Activated T-cell treated with anti-CD3 and anti-CD28 coated beads for 1 hour (primary cell): ENCODE results near the gene TMEM38B.

Experiments
- DNase-seq: peaks from one replicate; pipeline ENCODE4 v3.0.0-alpha.2; 2020; ENCODE audit warnings: low read depth

The TMEM38B gene, protein sequence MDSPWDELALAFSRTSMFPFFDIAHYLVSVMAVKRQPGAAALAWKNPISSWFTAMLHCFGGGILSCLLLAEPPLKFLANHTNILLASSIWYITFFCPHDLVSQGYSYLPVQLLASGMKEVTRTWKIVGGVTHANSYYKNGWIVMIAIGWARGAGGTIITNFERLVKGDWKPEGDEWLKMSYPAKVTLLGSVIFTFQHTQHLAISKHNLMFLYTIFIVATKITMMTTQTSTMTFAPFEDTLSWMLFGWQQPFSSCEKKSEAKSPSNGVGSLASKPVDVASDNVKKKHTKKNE

DNA sequence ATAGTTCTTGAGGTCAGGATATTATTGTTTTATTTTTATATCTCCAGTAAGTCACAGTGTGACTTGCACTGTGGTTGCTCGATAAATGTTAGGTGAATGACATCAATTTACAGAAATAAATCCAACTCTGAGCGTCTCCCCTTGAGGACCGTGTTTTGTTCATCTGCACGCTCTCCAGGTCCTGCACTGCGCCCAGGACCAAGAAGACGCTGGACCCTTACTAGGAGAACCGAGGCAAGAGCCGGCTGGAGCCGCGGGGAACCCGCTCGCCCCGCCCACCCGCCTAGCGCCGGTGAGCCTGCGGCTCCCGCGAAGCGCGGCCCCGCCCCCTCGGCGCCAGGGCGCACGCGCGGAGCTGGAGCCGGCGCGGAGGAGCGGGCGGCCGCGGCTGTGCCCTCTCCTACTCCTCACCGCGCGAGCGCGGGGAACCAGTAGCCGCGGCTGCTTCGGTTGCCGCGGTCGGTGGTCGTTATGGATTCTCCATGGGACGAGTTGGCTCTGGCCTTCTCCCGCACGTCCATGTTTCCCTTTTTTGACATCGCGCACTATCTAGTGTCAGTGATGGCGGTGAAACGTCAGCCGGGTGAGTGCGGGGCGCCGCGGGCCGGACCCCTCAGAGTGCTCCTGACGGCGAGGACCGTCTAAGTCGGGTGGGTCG, at the start of gene TMEM38B:
TMEM38B (plus strand) TSS at position 352 of the 658 bp plus-strand sequence; CDS start at position 472, 120 bp downstream.
- peak; percentile 68 for DNase-seq

DNA sequence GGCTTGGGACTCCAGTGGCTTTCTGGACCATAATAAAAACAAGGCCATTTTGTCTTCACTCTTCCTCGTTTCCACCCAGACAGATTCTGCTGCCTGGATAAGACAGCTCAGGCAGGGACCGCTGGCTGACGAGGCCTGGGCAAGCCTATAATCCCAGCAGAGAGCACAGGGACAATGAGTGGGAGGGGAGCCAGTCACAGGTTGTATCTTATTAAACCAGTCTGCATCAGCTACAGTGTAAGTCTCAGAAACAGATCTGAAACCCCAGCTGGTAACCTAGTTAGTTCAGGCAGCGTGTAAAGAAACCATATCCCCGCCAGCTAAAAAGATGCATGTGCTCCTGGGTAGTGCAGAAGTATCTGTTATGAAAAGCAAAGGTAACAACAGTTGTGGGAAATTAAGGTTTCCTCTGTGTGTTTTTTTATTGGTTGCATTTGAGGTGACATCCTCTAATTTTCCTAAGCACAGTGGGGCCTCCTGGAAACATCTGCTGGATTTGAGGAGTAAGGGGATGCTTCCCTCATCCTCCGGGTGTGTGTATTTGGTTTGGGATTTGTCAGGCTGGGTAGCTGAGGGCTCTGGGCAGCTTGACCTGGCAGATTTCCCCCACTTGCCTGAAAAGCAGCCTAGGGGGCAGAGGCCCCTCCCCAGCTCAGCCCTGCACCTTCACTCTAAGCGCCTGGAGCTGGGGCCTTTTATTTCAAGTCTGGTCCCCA, 47.3 kb upstream of the TMEM38B start:
- no peak for DNase-seq

DNA sequence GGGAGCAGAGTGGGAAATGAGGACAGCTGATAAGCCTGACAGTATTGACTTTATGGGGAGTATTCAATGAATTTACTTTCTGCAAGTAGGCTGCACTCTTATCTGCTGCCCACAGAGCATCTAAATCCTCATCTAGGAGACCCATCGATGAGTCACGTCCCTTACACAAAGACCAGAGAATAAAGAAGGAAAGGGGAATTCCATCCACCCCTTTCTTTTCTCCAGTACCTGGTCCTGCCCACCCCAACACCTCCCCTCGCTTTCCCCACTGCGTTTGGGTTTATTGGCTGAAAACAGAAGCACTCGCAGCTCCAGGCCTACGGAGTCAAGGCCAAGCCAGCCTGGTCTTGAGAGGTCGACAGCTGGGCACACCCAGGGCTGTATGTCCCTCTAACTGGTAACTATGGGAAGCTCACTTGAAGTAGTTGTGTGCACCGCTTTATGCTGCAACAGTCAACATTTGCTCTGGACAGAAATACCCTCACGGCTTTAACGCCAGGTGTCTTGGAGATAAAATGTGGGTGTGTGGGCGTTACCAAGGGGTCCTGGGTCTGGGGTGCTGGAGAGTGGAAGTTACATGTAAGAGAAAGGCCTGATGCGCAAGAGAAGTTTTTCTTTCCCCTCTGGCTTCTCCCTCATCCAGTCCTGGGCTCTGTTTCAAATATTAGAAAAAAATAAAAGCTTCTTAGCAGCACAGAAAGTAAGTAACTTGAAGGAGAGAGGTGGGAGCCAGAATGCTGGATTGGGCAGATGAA, 46.6 kb upstream of the TMEM38B start:
- no peak for DNase-seq

DNA sequence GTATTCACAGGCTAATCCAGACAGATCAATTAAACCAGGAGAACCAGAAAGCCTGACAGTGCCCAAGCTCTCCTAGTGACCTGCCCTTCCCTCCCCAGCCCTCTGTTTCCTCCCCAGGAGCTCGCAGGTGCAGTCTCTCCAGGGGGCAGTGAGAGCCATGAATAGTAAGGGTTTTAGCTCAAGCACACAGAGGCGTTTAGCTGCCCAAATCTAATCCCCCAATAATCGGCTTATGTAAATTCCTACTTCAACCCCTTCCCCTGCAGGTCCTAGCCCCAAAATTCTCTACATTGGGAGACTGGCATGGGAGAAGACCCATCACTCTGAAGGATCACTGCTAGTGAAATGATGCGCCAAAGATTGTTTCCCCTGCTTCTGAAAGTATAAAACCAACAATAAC, 42.5 kb upstream of the TMEM38B start:
- DNase-seq: no peak

DNA sequence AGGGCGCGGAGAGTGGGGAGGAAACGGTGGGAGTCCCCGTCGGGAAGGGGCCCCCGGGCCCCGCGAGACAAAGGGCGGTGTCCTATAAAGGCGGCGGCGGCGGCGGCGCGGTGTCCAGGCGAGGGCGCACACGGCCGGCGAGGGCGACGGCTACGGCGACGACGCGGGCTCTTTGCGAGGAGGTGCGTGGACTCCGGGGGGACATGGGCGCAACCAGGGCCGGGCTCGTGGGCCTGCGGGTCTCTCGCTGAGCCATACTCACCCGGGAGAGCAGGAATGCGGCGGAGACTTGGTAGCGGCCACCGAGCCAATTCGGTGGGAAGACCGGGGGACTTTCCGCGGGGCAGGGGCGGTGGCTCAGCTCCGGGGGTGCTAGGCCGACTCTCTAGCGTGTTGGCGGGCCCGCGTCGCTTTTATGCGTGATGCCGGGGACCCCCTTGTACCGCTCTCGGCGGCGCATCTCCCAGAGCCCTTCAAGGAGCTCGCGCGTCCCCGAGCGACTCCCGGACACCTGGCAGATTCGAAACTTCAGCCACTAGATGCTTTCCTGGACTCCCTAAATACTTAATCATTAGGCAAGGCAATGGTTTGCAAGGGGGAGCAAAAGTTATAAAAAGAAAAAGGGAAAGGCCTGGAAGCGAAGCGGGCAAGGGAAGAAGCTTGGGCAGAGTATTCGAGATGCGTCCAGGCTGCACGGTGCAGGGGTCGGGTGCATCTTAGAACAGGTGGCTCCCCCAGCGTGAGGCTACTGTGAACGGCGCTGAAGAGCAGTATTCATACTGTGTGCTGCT, 38.0 kb upstream of the TMEM38B start:
- DNase-seq: no peak

DNA sequence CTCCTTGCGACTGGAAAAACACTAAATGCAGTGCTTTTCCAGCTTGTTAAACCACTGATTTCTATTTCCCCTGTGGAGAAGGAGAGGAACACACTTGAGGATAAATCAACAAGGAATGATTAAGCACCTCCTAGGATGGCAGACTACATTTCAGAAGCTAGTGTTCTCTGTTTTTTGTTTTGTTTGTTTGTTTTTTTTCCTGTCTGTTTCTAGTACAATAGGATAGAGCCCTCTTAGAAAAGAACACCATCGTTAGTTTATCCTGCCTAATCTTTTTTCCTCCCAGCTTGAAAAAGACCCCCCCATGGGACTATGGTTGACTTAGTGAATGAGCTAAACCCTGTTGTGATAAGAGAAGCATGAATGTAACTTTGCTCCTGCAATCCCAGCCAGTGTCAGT, 36.0 kb upstream of the TMEM38B start:
- DNase-seq: no peak

DNA sequence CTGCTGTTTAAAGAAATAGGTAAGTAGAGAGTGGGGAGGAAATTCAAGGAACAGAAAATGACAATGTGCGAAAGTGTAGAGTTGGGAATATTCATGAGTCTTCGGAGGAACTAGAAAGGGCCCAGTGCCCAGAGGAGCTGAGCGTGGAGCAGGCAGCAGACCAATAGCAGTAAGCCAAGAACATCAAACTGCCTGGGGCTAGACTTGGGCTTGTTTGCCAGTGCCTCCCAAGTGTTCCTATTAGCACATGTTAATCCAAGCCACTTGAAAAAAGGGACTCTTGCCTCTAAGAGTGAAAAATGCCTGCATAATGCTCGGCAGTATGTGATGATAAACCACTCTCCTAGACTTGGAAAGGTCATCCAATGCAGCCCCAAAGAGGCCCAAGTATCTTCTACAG, 33.3 kb upstream of the TMEM38B start:
- no peak for DNase-seq

DNA sequence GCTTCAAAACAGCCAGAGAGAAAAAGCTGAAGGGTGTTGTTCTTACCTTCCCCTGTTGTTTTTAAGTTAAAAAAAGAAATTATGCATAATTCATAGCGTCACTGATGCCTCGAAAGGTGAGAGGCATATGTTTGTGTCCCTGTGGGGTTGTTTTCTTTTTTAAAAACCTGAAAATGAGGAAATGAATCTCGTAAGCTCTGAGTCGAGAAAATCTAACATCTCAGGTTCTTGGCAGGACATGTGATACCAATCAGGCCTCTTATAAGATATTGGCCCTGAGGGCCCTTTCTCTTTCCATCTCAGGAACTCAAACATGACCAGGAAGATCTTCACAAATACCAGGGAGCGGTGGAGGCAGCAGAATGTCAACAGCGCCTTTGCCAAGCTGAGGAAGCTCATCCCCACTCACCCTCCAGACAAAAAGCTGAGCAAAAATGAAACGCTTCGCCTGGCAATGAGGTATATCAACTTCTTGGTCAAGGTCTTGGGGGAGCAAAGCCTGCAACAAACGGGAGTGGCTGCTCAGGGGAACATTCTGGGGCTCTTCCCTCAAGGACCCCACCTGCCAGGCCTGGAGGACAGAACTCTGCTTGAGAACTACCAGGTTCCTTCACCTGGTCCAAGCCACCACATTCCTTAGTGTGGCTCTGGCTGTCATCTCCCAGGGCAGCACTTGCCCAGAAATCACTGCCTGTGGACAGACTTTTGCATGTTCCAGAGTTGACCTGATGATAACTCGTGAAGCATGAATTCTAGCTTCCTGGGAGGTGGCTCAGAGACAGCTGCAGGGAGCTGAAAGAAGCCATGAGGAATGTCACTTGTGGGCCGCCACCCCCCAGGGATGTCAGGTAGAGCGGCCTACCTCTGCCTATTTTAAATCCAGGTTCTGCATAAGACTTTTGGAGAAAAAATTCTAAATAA, 31.9 kb upstream of the TMEM38B start, which contains the start of gene TAL2:
TAL2 (plus strand) TSS at position 274 of the 921 bp plus-strand sequence; CDS start at position 314, 40 bp downstream.
- no peak for DNase-seq

DNA sequence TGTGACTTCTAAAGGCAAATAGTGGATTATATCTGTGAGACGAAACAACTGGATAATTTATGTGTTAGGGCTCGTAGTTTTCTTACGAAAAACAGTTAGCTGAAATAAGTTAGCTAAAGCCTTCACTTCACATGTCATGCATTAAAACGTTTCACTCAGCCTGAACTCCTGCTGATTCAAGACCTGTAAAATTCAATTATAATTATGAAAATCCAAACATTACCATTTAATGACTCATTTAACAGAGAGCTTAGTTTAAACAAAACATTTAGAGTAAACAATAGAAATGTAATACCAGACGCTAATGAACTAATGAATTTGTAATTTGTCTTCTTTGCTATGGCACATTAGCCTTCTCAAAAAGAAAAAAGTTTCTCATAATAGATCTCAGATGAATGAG, 30.4 kb upstream of the TMEM38B start:
- no peak for DNase-seq

DNA sequence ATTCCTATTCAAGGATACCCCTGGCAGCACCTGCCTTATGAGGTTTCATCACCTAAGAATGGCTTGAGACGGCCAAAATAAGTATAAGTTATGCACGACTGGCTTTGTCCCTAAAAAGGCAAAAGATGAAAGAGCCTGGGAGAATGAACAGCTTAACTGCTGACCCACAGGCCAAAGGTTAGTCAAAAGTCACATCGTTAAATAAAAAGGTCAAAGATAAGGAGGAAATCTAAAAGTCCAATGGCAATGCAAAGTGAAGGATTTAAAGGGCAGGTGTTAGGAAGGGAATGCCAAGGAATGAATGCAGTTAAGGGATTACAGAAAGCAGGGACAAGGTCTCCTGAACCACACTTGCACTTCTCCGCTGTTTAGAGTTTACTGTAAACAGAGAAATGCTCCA, 26.5 kb upstream of the TMEM38B start:
- DNase-seq: no peak

DNA sequence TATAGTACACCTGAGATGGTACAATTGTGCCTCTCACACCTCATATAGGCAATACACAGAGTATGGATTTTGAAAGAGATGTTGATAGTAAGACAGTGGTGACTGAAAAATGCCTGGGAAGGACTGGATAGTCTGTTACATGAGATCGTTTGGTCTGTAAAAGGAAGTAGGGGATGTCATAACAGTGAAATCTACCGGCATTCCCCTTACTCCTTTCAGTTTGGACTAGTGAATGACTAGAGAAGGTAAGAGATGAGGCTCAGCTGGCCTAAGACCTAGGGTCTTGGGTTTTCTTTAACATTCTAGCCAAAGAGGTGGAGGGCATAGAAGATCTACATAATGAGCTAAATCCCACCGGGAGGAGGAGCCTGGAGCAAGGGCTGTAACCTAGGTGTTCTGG, 24.0 kb upstream of the TMEM38B start:
- no peak for DNase-seq

DNA sequence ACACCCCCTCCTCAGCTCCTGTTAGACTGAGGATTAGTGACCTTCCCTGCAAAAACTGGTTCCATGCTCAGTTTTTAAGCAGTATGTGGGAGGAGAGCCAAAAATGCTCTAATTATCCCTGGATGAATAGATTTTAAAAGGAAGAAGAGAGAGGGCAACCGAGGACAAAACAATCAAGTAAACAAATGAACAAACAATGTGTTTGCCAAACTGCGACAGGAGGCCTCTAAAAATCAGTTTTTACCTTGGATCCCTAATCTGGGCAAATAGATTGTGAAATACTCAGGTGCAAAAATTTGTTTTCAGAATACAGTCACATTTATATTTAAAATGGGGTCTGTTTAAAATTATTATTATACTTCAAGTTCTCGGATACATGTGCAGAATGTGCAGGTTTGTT, 23.6 kb upstream of the TMEM38B start:
- DNase-seq: no peak

DNA sequence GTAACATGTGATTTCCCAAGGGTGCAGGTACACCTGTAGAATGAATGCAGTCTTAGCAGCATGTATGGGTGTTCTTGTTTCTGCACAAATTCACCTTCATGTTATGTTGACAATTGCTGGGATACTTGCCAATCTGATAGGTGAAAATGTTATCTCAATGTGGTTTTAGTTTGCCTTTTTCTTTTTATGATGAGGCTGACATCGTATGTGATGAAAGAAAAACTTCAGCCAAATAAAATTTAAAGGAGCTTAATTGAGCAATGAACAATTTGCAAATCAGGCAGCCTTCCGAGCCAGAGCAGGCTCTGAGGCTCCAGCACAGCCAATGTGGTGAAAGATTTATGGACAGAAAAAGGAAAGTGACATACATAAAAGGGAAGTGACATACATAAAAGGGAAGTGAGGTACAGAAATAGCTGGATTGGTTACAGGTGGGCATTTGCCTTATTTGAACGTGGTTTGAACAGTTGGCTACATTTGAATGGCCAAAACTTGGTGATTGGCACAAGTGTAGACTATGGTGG, 21.6 kb upstream of the TMEM38B start:
- no peak for DNase-seq

DNA sequence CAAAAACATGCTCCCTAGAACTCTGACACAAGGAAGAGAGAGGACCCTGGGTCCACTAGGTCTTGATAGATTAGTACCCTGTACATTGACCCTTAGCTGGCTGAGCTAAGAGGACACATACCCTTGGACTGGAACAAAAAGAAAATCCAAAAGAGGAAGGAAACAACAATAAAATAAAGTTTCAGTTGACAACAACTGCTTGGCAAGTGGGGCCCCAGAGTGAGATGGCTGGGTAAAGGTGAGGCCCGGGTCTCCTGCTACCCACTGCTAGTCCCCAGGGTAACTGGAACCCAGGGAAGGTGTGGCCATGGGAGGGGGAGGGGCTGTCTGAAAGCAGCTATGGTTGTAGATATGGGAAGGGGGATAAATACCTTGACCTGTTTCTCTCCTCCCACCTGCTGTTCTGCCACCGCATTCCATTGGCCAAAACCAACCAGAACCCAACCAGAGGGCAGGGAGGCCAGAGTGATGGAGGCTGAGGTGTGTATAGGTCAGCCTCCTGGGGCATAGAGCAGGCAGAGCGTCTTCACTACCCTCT, 20.4 kb upstream of the TMEM38B start:
- no peak for DNase-seq

DNA sequence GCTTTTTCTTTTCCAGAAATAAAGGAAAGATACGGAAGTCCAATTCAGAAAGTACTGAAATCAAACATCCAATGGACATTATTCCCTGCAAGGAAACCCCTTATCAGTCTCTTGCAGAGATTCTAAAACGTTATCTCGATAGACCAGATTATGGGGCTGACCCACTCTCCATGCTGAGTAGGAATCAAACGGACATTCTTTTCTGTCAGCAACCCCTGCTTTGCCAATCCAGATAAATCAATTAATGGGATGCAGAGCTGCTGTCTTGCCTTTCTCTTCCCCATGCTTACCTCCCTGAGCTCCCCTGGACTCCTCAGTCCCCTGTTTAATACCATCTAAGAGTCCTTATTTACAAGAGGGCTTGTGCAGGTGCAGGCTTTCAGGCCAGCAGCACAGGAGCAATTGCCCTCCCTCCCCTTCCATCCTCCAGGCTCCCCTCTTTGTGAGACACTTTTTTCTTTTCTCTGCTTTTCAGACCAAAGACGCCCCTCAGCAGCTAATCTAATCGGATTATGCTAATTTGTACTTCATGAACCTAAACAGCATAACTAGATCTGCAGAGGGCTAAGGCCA, 17.9 kb upstream of the TMEM38B start:
- no peak for DNase-seq

DNA sequence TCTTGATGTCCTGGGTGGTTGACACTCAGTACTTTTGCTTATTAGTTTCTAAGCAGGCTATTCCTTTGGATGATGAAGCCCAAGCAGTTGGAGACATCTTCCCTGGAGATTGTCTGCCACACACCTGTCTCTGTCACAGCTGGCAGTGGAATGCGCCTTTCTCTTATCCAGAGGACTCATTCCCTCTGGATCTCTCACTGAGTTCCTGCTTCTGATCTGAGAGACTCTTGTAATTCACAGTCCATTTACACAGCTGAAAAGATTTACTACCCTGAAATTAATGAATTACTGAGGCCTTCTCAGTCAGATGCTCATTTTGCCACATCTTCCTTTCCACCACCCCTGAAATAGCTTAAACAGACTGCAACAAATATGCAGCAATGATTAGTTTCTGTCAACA, 16.2 kb upstream of the TMEM38B start:
- DNase-seq: no peak

DNA sequence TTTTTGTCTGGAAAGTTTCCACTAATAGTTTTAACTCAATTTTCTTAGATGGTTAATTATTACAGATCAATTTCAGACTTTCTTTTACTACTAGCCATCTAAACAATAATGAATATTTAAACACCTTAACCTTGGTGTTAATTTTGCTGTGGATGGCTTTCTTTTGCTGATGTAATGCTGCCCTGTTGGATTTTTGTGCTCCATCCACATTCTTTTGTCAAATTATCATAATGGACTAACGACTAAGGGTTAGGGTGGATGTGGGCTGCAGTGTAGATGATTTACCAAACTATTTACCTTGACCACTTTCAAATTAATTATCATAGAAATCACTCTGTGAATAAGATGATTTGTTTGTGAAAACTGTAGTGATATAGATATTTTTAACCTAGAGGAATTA, 15.6 kb upstream of the TMEM38B start:
- DNase-seq: no peak

DNA sequence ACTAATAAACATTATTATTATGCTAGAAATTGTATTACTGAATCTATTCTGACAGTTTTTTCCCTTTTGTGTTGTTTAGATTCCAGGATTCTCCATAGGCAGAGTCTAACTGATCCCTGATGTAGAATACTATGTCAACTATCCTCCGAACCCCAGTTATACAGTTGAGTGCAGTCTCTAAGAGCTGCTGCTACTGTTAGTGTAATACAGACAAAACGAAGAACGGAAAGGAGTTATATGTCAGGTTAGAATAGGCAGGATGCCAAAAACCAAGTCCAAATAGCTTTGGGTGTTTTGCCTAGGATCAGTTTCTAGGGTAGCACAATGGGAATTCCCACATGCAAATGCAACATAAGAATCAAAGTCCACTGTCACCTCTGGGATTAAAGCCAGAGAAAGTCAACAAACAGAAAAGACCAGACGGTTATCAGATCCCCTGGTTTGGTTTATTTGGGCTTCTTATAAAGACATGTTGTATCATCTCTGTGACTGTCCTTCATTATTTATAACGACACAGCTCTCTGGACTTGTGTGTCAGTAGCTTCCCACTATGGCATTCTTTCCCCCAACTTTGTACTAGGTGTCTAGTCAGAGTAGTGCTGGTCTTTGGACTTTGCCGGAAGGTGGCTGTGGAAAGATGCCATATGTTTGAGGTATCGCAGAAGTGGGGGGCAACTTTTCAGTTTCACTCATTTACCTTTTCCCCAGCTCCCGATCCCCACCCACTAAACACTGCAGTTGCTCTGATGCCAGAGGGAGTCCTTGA, 14.9 kb upstream of the TMEM38B start:
- DNase-seq: no peak

DNA sequence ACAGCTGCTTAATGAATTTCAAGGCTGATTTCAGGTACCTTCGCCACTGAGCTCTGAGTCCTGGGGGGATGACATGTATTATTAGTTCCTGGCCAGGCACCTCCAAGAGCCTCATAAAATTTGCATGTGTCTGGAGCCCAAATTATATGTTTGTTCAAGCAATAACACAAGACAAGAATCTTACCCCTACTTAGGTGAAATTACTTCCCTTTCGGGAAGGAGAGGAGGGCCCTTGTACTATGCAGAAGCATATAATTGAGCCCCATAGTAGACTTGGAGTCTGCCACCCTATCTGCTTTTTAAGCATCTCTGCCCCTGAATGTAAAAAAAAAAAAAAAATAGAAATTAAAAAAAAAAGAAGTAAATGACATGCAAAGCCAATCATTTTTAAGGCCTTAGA, 13.0 kb upstream of the TMEM38B start:
- no peak for DNase-seq
